Loucy (cell line): ENCODE measurements around the gene C4B.
"Not testable (repeated sequence)": the region's sequence is repeated elsewhere in the genome, so short reads cannot be mapped to it uniquely, and the experiment has no call there.

Source experiments
- H2AFZ ChIP-seq: fragments of 200-600 bp; sonication (generic); 2 replicates; pipeline ENCODE4 v1.6.0; 2016; ENCODE audit warnings: antibody characterized with exemption, mild to moderate bottlenecking, low read length, moderate library complexity
- H3F3A ChIP-seq: fragments of 200-600 bp; 2 replicates; pipeline ENCODE4 v1.6.0; 2016; ENCODE audit warnings: antibody characterized with exemption, low read depth, mild to moderate bottlenecking
- H3K27me3 ChIP-seq: fragments of 200-600 bp; sonication (generic); 2 replicates; pipeline ENCODE4 v1.6.1; 2014; ENCODE audit warnings: low read length, mild to moderate bottlenecking; ENCODE audit not compliant: insufficient read depth, poor library complexity, severe bottlenecking
- H3K36me3 ChIP-seq: fragments of 200-600 bp; sonication (generic); 2 replicates; pipeline ENCODE4 v1.6.1; 2016; ENCODE audit warnings: low read length; ENCODE audit not compliant: insufficient read depth
- H3K4me1 ChIP-seq: fragments of 200-600 bp; sonication (generic); 2 replicates; pipeline ENCODE4 v1.5.1; 2014; ENCODE audit warnings: low read length, mild to moderate bottlenecking; ENCODE audit not compliant: insufficient read depth, poor library complexity, severe bottlenecking
- H3K4me2 ChIP-seq: fragments of 200-600 bp; sonication (generic); 2 replicates; pipeline ENCODE4 v1.6.0; 2014; ENCODE audit warnings: antibody characterized with exemption, low read length, low read depth, mild to moderate bottlenecking; ENCODE audit not compliant: poor library complexity, severe bottlenecking
- H3K4me3 ChIP-seq: fragments of 200-600 bp; sonication (generic); 2 replicates; pipeline ENCODE4 v1.5.1; 2014; ENCODE audit warnings: low read length, mild to moderate bottlenecking, mixed read lengths; ENCODE audit not compliant: poor library complexity, severe bottlenecking
- H3K79me2 ChIP-seq: fragments of 200-600 bp; sonication (generic); 2 replicates; pipeline ENCODE4 v1.6.1; 2014; ENCODE audit warnings: low read length; ENCODE audit not compliant: insufficient read depth
- H3K9ac ChIP-seq: fragments of 200-600 bp; sonication (generic); 2 replicates; pipeline ENCODE4 v1.6.0; 2014; ENCODE audit warnings: mild to moderate bottlenecking, low read depth, low read length, moderate library complexity; ENCODE audit not compliant: poor library complexity, severe bottlenecking
- H3K9me2 ChIP-seq: fragments of 200-600 bp; sonication (generic); replicated peaks from 2 replicates; pipeline ENCODE4 v1.6.1; 2016; ENCODE audit warnings: low read depth, low read length, mixed read lengths
- H3K9me3 ChIP-seq: fragments of 200-600 bp; sonication (generic); 2 replicates; pipeline ENCODE4 v1.6.1; 2014; ENCODE audit warnings: mild to moderate bottlenecking, antibody characterized with exemption, low read length, low read depth; ENCODE audit not compliant: insufficient read depth
- H4K20me1 ChIP-seq: fragments of 200-600 bp; sonication (generic); 2 replicates; pipeline ENCODE4 v1.6.0; 2014; ENCODE audit warnings: antibody characterized with exemption, low read length, mild to moderate bottlenecking; ENCODE audit not compliant: insufficient read depth, poor library complexity, severe bottlenecking
- EZH2phosphoT487 ChIP-seq: fragments of 200-600 bp; IDR thresholded peaks from 2 replicates; pipeline ENCODE4 v1.6.1; 2018; ENCODE audit warnings: antibody characterized with exemption, mild to moderate bottlenecking, moderate library complexity, borderline replicate concordance
- TF ChIP-seq, protein P1 (sequence below): fragments of 200-600 bp; sonication (generic); conservative IDR thresholded peaks from 2 replicates; pipeline ENCODE4 v1.5.1; 2014; ENCODE audit warnings: mild to moderate bottlenecking, antibody characterized with exemption, low read length

The C4B gene

DNA sequence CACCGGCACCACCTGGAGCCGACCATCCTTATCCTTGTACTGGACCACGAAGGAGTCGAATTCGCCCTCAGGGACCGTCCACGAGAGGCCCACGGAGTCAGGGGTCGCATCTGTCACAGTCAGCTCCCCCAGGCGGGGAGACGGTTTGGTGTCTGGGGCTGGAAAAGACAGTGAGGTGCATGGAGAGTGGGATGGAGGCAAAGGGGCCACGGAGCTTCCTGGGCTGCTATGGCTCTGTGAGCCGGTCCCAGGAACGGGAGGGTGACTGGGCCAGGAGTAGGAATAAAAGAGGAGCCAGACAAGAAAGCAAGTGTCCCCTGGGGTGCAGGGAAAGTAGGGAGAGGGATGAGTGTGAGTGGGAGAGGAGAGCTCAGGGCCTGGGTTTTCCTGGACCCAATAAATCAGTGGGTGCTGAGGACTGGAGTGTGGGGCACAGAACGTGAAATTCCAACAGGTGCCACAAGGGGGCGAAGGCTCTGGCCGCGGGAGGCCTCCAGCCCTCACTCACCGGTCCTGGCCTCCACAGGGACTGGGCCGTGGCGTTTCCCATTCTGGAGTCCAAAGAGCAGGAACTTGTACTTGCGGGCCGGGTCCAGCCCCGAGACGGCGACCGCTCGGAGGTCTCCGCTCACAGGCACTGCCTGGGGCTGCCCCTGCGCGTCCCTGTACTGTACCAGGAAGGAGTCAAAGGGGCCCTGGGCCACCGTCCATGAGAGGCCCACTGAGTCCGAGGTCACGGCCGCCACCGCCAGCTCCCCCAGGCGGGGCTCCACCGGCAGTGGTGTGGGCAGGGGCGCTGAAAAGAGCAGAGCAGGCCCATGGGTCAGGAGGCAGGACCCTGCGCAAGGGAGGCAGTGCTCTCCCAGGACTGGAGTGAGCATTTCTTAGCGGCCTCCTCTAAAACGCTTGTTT lies 33.5 kb downstream of the C4B start:
- Histone ChIP-seq H2AFZ (peak overlapping the region; percentile 76), H4K20me1 (no peaks in the 10 kb centered on the region), H3F3A (no peaks in the 10 kb centered on the region), H3K79me2 (no peaks in the 10 kb centered on the region), H3K36me3 (no peaks in the 10 kb centered on the region), H3K4me3 (no peak overlapping the region), H3K9me2 (no peaks in the 10 kb centered on the region), H3K27me3 (no peaks in the 10 kb centered on the region), H3K9me3 (no peaks in the 10 kb centered on the region), H3K4me2 (no peak overlapping the region), H3K4me1 (no peaks in the 10 kb centered on the region), H3K9ac (no peak overlapping the region)
- TF ChIP-seq EZH2phosphoT487: no peak
- TF ChIP-seq, protein P1, sequence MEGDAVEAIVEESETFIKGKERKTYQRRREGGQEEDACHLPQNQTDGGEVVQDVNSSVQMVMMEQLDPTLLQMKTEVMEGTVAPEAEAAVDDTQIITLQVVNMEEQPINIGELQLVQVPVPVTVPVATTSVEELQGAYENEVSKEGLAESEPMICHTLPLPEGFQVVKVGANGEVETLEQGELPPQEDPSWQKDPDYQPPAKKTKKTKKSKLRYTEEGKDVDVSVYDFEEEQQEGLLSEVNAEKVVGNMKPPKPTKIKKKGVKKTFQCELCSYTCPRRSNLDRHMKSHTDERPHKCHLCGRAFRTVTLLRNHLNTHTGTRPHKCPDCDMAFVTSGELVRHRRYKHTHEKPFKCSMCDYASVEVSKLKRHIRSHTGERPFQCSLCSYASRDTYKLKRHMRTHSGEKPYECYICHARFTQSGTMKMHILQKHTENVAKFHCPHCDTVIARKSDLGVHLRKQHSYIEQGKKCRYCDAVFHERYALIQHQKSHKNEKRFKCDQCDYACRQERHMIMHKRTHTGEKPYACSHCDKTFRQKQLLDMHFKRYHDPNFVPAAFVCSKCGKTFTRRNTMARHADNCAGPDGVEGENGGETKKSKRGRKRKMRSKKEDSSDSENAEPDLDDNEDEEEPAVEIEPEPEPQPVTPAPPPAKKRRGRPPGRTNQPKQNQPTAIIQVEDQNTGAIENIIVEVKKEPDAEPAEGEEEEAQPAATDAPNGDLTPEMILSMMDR: peak; percentile 74

DNA sequence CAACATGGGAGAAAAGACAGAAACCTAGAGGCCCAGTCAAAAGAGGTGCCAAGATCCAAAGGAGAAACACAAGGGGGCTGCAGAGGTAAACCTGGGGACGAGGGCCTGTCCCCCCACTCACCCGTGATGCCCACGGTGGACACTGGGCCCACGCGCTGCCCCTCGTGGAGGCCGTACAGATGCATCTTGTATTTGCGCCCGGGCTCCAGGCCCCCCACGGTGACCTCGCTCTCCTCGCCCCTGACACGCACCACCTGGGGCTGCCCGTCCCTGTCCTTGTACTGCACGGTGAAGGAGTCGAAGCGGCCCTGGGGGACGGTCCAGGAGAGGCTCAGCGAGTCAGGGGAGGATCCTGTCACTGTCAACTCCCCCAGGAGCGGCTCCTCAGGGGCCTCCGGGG lies 34.6 kb downstream of the C4B start:
- H3K4me1 ChIP-seq, H3K9me3 ChIP-seq, H2AFZ ChIP-seq, H3F3A ChIP-seq, H3K36me3 ChIP-seq, H3K79me2 ChIP-seq, H4K20me1 ChIP-seq, H3K9me2 ChIP-seq, H3K27me3 ChIP-seq, H3K4me3 ChIP-seq, H3K4me2 ChIP-seq, H3K9ac ChIP-seq: not testable (repeated sequence)

DNA sequence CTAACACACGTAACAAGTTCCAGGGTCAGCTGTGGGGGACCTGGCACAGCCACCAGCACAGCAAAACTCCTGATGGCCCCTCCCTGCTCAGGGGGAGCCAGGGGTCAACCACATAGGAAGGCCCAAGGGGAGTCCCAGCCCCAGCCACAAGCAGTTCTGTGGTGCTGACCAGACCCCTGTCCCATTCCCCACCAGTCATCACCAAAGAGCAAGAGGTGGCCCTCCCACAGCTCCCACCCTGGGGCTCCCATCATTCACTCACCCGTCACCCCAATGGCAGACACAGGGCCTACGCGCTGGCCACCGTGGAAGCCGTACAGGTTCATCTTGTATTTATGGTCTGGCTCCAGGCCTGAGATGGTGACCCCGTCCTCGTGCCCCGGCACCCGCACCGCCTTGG lies 35.1 kb downstream of the C4B start:
- not testable (repeated sequence) for H3K4me3 ChIP-seq, H3K9ac ChIP-seq, H3K36me3 ChIP-seq

DNA sequence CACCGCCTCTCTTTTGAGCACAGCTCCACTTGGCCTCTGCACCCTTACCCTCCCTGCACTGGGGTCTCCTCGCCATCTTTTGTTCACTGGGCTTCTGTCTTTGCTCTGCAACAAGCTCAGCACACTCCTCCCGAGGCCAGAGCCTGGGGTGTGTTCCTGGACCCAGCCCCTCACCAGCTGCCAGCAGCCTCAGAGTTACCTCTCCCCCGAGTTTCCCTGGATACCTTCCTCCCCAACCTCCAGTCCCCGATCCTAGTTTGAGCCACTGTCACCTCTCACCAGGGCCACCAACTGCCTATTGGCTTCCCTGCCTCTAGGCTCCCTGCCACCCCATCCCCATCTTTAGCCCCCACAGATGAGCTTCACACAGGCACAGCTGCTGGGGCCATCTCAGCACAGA lies 36.0 kb downstream of the C4B start:
- Histone ChIP-seq H3K36me3 (no peaks in the 10 kb centered on the region), H3K27me3 (no peaks in the 10 kb centered on the region), H2AFZ (no peak overlapping the region), H3K4me1 (no peaks in the 10 kb centered on the region), H3K9me3 (no peaks in the 10 kb centered on the region), H3K9ac (no peak overlapping the region), H3K79me2 (no peaks in the 10 kb centered on the region), H3K9me2 (no peaks in the 10 kb centered on the region), H3F3A (no peaks in the 10 kb centered on the region), H3K4me3 (no peak overlapping the region), H3K4me2 (no peak overlapping the region), H4K20me1 (no peaks in the 10 kb centered on the region)
- TF ChIP-seq EZH2phosphoT487: no peak
- TF ChIP-seq, protein P1: no peak

More for the DNA sequence above, 35.1 kb downstream of the C4B start:
- not testable (repeated sequence) for H4K20me1 ChIP-seq, H3K9me2 ChIP-seq, H2AFZ ChIP-seq, H3K4me2 ChIP-seq, H3K27me3 ChIP-seq, H3F3A ChIP-seq, H3K79me2 ChIP-seq, H3K4me1 ChIP-seq, H3K9me3 ChIP-seq

DNA sequence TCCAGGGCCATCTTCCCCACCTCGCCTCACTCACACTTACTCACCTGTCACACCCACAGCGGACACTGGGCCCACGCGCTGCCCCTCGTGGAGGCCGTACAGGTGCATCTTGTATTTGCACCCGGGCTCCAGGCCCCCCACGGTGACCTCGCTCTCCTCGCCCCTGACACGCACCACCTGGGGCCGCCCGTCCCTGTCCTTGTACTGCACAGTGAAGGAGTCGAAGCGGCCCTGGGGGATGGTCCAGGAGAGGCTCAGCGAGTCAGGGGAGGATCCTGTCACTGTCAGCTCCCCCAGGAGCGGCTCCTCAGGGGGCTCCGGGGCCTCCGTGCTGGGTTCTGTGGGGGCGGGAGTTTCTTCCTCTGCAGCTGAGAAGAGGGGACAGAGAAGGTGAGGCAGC lies 38.0 kb downstream of the C4B start:
- H3K4me3 ChIP-seq, H3K9me3 ChIP-seq, H3K4me2 ChIP-seq, H3K9me2 ChIP-seq, H3K79me2 ChIP-seq, H3K36me3 ChIP-seq, H4K20me1 ChIP-seq, H2AFZ ChIP-seq, H3F3A ChIP-seq, H3K27me3 ChIP-seq, H3K9ac ChIP-seq, H3K4me1 ChIP-seq: not testable (repeated sequence)

DNA sequence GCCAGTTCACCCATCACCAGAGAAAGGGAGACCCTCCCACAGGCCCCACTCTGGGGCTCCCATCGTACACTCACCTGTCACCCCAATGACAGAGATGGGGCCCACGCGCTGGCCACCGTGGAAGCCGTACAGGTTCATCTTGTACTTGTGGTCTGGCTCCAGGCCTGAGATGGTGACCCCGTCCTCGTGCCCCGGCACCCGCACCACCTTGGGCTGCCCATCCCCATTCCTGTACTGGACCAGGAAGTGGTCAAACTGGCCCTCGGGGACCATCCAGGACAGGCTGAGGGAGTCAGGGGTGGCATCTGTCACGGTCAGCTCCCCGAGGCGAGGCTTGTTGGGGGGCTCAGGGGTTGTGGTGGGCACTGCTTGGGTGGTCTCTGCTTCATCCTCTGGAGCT lies 38.7 kb downstream of the C4B start:
- not testable (repeated sequence) for H3F3A ChIP-seq, H3K36me3 ChIP-seq, H3K4me1 ChIP-seq, H3K4me3 ChIP-seq, H3K27me3 ChIP-seq, H3K4me2 ChIP-seq, H3K9me3 ChIP-seq, H3K79me2 ChIP-seq, H4K20me1 ChIP-seq, H3K9ac ChIP-seq, H2AFZ ChIP-seq, H3K9me2 ChIP-seq
